Measurements from ENCODE around the gene TRANK1. TPM values are rescaled to one million over a fixed set of nuclear protein-coding genes. Genes with fewer than 3 reads are reported as not detected.

The TRANK1 gene
- total and polyA plus RNA-seq, 2 of the 4 experiments (the other 2 are of a cell fraction): 7.9 to 12.7 TPM

DNA sequence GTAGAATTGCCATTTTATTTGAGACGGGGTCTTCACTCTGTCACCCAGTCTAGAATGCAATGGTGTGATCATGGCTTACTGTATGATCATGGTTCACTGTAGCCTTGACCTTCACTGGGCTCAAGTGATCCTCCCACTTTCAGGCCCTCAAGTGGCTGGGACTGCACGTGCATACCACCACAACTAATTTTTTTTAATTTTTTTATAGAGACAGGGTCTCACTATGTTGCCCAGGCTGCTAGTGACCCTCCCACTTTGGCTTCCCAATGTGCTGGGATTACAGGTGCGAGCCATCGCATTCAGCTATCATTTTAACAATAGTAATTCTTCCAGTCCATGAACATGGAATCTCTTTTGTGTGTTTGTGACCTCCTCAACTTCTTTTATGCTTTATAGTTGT, 36.2 kb upstream of the TRANK1 start:
- H3K27ac ChIP-seq (ENCODE audit: insufficient read depth, low read length): no peak overlapping the region
- no peak for ATAC-seq (ENCODE audit: low read depth)
- TF ChIP-seq ELK1 (IDR thresholded peaks at IDR 0.05; ENCODE audit: borderline replicate concordance, low read depth, low read length): no peak
- no peak for TF ChIP-seq USF2 (IDR thresholded peaks at IDR 0.05; ENCODE audit: low read depth, low read length)
- TF ChIP-seq FOS (IDR thresholded peaks at IDR 0.05; ENCODE audit: low read depth, low read length): no peak
- TF ChIP-seq MXI1 (IDR thresholded peaks at IDR 0.05; ENCODE audit: borderline replicate concordance, low read depth, low read length): no peak
- TF ChIP-seq RCOR1 (IDR thresholded peaks at IDR 0.05; ENCODE audit: insufficient replicate concordance, low read length): no peak
- TF ChIP-seq POLR2A (IDR thresholded peaks at IDR 0.05; ENCODE audit: low read depth, low read length): no peak
- TF ChIP-seq BHLHE40 (IDR thresholded peaks at IDR 0.05; ENCODE audit: low read depth, low read length): no peak
- no CpG with 5 or more reads among the region's 4 CpGs for WGBS, 2 experiments (ENCODE audit: extremely low coverage in 2 of 2, insufficient read length in 1 of 2)
- H4K8ac ChIP-seq (ENCODE audit: low read depth in 2 of 2, low read length in 2 of 2): no peak overlapping the region
- no peak overlapping the region for H4K91ac ChIP-seq (ENCODE audit: insufficient read depth, low read depth, low read length)
- H3K18ac ChIP-seq (ENCODE audit: low read depth, low read length): no peak overlapping the region
- H2AK9ac ChIP-seq (replicated peaks; ENCODE audit: low read depth, low read length, poor library complexity): no peak overlapping the region
- no peaks in the 10 kb centered on the region for H3K4me1 ChIP-seq (ENCODE audit: control insufficient read depth, insufficient read depth, low read length)
- H2BK5ac ChIP-seq (ENCODE audit: low read depth, low read length, poor library complexity, severe bottlenecking): no peak overlapping the region
- H3K4me3 ChIP-seq (ENCODE audit: insufficient read depth, low read depth, low read length): no peak overlapping the region
- dilution Hi-C loops (cut with HindIII; ENCODE audit: low sequenced_read_pairs, unreplicated experiment) (no loop called here), intact Hi-C loops (cut with micrococcal nuclease) (no loop called here), in situ Hi-C loops (cut with MboI; ENCODE audit: low sequenced_read_pairs) (no loop called here)
- no peak overlapping the region for H3K56ac ChIP-seq (ENCODE audit: extremely low read depth, insufficient read depth, low read length)
- H3K27me3 ChIP-seq (ENCODE audit: control insufficient read depth, insufficient read depth, low read length): no peaks in the 10 kb centered on the region
- no peak overlapping the region for H3K23ac ChIP-seq (ENCODE audit: low read depth, low read length)
- no peaks in the 10 kb centered on the region; a peak in 1 of 4 replicates for H3K79me1 ChIP-seq (ENCODE audit: low read depth in 1 of 2, low read length in 2 of 2)
- H3K9me3 ChIP-seq (ENCODE audit: control insufficient read depth, insufficient read depth, low read length): no peaks in the 10 kb centered on the region; the same call in none of the 2 replicates
- DNase-seq: no peak
- no peak overlapping the region for H2BK20ac ChIP-seq (ENCODE audit: low read depth, low read length)
- no peak overlapping the region for H3K14ac ChIP-seq (replicated peaks; ENCODE audit: low read depth, low read length)
- no peak overlapping the region for H3K4me2 ChIP-seq (ENCODE audit: low read depth, low read length)
- H2BK120ac ChIP-seq (ENCODE audit: low read depth, low read length): no peak overlapping the region
- no peaks in the 10 kb centered on the region for H4K20me1 ChIP-seq (ENCODE audit: insufficient read depth, low read length)
- H3K9ac ChIP-seq (ENCODE audit: low read depth, low read length): no peak overlapping the region
- H4K5ac ChIP-seq (ENCODE audit: low read depth, low read length): no peak overlapping the region
- POLR2A ChIA-PET (ENCODE audit: unreplicated experiment): no interaction called here
- H2AK5ac ChIP-seq (ENCODE audit: low read depth, low read length): no peak overlapping the region
- H3K9me1 ChIP-seq (ENCODE audit: insufficient read depth, low read length): no peaks in the 10 kb centered on the region
- no TSS peak for BruUV-seq (replicated peaks)
- H3K4ac ChIP-seq (ENCODE audit: low read depth, low read length): no peak overlapping the region
- no peak overlapping the region for H2AFZ ChIP-seq (replicated peaks; ENCODE audit: low read length, poor library complexity)
- no peak overlapping the region for H2BK15ac ChIP-seq (ENCODE audit: low read depth, low read length)
- CTCF ChIA-PET: interaction anchor here (0.6 to 1.1 kb wide), 2 partner anchors 9 to 188 kb away, joined by 3 to 4 read pairs; no protein-coding TSS in a partner anchor
- peaks cover 19% of the 10 kb centered on the region for H3K36me3 ChIP-seq (ENCODE audit: control insufficient read depth, insufficient read depth, low read length)

Data from IMR-90 (cell line).